OCI-M2 (cell line): ENCODE results near the gene IL10RB.

Experiments
- DNase-seq: peaks from one replicate; lab custom pipeline; 2025; ENCODE audit not compliant: unreplicated experiment; lab: John Stamatoyannopoulos, UW

The IL10RB gene

DNA sequence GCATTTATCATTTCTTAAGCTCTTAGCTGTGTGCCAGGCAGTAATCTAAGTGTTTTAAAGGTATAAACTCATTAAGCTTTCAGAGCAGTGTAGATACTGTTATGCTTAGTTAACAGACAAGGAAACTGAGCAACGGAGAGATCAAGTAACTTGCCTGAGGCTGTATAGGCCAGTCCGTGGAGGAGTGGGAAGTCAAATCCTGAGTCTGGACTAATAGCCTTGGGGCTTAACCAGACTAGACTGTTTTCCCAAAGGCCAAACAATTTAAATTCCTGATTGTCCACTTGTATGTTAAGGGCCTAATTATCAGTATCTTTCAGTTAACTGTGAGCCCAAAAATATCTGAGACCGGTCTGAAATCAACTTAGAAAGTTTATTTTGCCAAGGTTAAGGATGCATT, 61.2 kb downstream of the IL10RB start:
- DNase-seq: no peak

DNA sequence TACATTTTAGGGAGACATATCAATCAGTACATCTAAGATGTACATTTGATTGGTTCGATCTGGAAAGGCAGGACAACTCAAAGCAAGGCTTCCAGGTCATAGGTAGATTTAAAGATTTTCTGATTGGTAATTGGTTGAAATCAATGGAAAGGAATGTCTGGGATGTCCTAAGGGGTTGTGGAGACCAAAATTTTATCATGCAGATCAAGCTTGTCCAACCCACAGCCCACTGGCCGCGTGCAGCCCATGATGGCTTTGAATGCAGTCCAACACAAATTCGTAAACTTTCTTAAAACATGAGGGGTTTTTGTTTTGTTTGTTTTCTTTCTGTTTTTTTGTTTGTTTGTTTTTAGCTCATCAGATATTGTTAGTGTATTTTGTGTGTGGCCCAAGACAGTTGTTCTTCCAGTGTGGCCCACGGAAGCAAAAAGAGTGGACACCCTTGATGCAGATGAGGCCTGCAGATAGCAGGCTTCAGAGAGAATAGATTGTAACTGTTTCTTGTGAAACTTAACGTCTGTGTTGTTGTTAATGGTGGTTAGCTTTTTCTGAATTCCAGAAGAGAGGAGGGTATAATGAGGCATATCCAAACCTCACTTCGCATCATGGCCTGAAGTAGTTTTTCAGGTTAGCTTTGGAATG, 61.7 kb downstream of the IL10RB start:
- DNase-seq: no peak

- no peak for DNase-seq
These were observed 64.6 kb downstream of the IL10RB start for GRCh38 chr21:33330726-33331125.

DNA sequence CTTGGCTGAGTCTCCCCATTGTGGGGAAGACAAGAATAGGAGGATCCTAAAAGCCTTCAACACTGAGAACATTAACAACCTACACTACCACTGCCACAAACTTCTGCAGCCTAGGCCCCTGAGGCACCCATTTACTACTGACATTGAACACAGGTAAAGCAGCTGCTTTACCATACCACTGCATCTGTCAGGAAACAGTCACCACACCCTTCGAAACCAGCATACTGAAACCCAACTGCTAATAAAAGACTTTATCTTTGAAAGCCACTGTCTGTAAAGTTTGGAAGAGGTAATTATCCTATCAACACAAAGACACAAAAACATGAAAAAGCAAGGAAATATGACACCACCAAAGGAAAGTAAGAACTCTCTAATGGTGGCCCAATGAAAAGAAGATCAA, 66.0 kb downstream of the IL10RB start:
- DNase-seq: no peak

DNA sequence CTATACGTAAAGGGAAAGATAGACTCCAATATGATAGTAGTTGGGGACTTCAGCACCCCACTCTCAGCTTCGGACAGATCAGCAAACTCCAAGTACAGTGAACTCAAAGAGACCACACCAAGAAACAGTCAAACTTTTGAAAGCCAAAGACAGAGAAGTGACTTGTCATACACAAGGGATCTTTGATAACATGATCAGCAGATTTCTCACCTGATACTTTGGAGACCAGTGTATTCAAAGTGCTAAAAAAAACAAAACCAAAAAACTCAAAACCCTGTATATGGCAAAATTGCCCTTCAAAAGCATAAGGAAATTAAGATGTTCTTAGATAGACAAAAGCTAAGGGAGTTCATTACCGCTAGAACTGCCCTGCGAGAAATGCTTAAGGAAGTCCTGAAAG, 68.0 kb downstream of the IL10RB start:
- no peak for DNase-seq

- no peak for DNase-seq
These were observed 68.7 kb downstream of the IL10RB start for GRCh38 chr21:33334824-33335223.

DNA sequence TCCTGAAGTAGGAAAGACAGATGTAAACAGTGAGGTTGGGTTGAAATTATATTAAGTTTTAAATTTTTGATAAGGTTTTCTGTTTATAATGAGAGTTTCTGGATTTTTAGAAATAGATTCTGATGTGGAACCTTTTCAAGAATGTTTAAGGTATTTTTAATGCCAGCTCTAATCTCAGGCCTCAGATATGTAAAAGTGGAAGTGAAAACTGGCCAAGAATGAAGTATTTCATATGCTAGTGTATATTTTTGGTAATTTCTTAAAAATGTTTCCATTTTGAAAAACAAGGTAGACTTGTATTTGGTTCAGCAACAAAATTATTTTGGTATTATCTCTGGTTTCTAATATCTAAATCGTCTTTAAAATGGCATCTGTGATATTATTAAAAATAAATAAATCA, 73.0 kb downstream of the IL10RB start:
- DNase-seq: no peak

- DNase-seq: no peak
These were observed 73.8 kb downstream of the IL10RB start for GRCh38 chr21:33339918-33340317.

GRCh38 chr21:33345751-33346238, 79.6 kb downstream of the IL10RB start:
- DNase-seq: no peak
